ENCODE measurements around the gene JMJD8. TPM values are rescaled to one million over a fixed set of nuclear protein-coding genes. Genes with fewer than 3 reads are reported as not detected.

The JMJD8 gene
- total and polyA plus RNA-seq, 9 of the 15 experiments (the other 6 are each of a cell fraction or from before 2014, with no cell fraction given): 1.2 to 50.6 (median 29.3) TPM

DNA sequence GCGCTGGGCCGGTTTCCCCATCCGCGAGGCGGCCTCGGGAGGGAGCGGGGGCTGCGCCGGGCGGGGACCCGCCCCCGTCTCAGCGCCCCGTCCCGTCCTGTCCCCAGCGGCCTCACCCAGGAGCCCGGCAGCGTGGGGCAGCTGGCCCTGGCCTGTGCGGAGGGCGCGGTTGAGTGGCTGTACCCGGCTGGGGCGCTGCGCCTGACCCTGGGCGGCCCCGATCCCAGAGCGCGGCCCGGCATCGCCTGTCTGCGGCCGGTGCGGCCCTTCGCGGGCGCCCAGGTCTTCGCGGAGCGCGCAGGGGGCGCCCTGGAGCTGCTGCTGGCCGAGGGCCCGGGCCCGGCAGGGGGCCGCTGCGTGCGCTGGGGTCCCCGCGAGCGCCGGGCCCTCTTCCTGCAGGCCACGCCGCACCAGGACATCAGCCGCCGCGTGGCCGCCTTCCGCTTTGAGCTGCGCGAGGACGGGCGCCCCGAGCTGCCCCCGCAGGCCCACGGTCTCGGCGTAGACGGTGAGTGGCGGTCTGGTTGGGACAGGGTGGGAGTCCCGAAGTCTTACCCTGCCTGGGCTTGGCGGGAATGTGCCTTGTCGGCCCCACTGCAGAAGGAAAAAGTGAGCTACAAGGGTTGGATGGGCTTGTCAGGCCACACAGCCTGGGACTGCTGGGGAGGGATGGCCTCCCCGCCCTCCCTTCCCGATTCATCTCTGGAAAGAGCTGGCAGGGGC is 31.5 kb upstream of the JMJD8 start (continued):
- TF ChIP-seq MAZ (CRISPR knock-in tag; conservative IDR thresholded peaks at IDR 0.05 in 1 of 2, IDR thresholded peaks at IDR 0.05 in 1 of 2) (peak in 1 of 2 experiments; percentile 65; a peak in 2 of 4 replicates), ARID2 (IDR thresholded peaks at IDR 0.05) (no peak), RBM14 (IDR thresholded peaks at IDR 0.05; ENCODE audit: borderline replicate concordance, insufficient read depth, low read depth, low read length) (no peak), ZBTB8A (IDR thresholded peaks at IDR 0.05; ENCODE audit: partially characterized antibody) (no peak), SIRT6 (IDR thresholded peaks at IDR 0.05; ENCODE audit: low read depth, low read length) (no peak), SMARCA4 (IDR thresholded peaks at IDR 0.05) (no peak), ZNF589 (CRISPR knock-in tag; IDR thresholded peaks at IDR 0.05; ENCODE audit: low read depth) (no peak), ARID1B (IDR thresholded peaks at IDR 0.05) (no peak), NKRF (IDR thresholded peaks at IDR 0.05; ENCODE audit: borderline replicate concordance) (no peak), PHB (CRISPR knock-in tag; IDR thresholded peaks at IDR 0.05) (no peak), ZBTB33 (CRISPR knock-in tag; IDR thresholded peaks at IDR 0.05) (no peak), ZC3H11A (IDR thresholded peaks at IDR 0.05; ENCODE audit: low read depth, low read length) (no peak), ZNF263 (CRISPR knock-in tag; IDR thresholded peaks at IDR 0.05; ENCODE audit: borderline replicate concordance) (no peak), CBX5 (IDR thresholded peaks at IDR 0.05; ENCODE audit: borderline replicate concordance, low read depth) (no peak), SIN3A (IDR thresholded peaks at IDR 0.05; ENCODE audit: borderline replicate concordance in 2 of 2, control insufficient read depth in 1 of 2, low read depth in 2 of 2, low read length in 2 of 2) (no peak), HEY1 (CRISPR knock-in tag; IDR thresholded peaks at IDR 0.05; ENCODE audit: borderline replicate concordance) (no peak), FOXK1 (CRISPR knock-in tag; IDR thresholded peaks at IDR 0.05; ENCODE audit: borderline replicate concordance) (no peak), ZNF277 (CRISPR knock-in tag; IDR thresholded peaks at IDR 0.05; ENCODE audit: borderline replicate concordance) (no peak), OTX1 (CRISPR knock-in tag; IDR thresholded peaks at IDR 0.05) (no peak), KLF6 (CRISPR knock-in tag; IDR thresholded peaks at IDR 0.05; ENCODE audit: borderline replicate concordance) (no peak)
- TF ChIP-seq, protein P1, sequence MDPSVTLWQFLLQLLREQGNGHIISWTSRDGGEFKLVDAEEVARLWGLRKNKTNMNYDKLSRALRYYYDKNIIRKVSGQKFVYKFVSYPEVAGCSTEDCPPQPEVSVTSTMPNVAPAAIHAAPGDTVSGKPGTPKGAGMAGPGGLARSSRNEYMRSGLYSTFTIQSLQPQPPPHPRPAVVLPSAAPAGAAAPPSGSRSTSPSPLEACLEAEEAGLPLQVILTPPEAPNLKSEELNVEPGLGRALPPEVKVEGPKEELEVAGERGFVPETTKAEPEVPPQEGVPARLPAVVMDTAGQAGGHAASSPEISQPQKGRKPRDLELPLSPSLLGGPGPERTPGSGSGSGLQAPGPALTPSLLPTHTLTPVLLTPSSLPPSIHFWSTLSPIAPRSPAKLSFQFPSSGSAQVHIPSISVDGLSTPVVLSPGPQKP (CRISPR knock-in tag; IDR thresholded peaks at IDR 0.05): no peak

Measured in K562 (cell line).